Stimulated activated CD4-positive, alpha-beta T cell treated with anti-CD3 and anti-CD28 coated beads, Interleukin-1b, Interleukin-23, amount 100 ng/mL, for 48 hours (primary cell): ENCODE data around the gene DBNDD1.

Source experiments
- DNase-seq: peaks from one replicate; pipeline ENCODE4 v3.0.0-alpha.2; 2020

DBNDD1 gene

GRCh38 chr16:89958068-89958467 is 61.2 kb downstream of the DBNDD1 start:
- DNase-seq: no peak

- no peak for DNase-seq
Observed at GRCh38 chr16:89957216-89957785, 62.0 kb downstream of the DBNDD1 start.

- DNase-seq: no peak
Observed at GRCh38 chr16:89956505-89957215, 62.6 kb downstream of the DBNDD1 start.

- DNase-seq: no peak
Observed at GRCh38 chr16:89955001-89955685, 64.1 kb downstream of the DBNDD1 start.
